Left colon (tissue), 2 donors: Measurements from ENCODE around the gene CCNJL. TPM values are rescaled to one million over a fixed set of nuclear protein-coding genes. Genes with fewer than 3 reads are reported as not detected.
"Not testable (repeated sequence)": the region's sequence is repeated elsewhere in the genome, so short reads cannot be mapped to it uniquely, and the experiment has no call there.

ENCODE experiments used
- ATAC-seq: fragments of 200-7000 bp; cut with Tn5 transposase; one replicate; pipeline ENCODE4 v1.9.1; 2020; ENCODE audit warnings: mild to moderate bottlenecking, moderate library complexity
- DNase-seq, 2 donors: peaks; one replicate each; pipeline ENCODE4 v3.0.0-alpha.2; 2020
- intact Hi-C, 2 donors: fragments of 100-400 bp; cut with DNase I in 1 of 2; cut with micrococcal nuclease in 1 of 2; formaldehyde crosslinking; loops; one replicate each; pipeline versions ENCODE4 v1.11.2 to v1.14.0; 2022; cut with DNase I, micrococcal nuclease
- total RNA-seq, 2 donors: library from RNA; stranded (reverse); fragmentation: NEBNext Ultra II Directional; extraction: Animal tissue kit (Norgen Biotek cat#: 25700); gene quantifications; one replicate each; pipeline ENCODE4 v1.2.1, GENCODE V29; 2021
- donor health status: DM: no; HTN: no; CAD: no.
- donor health status: DM: yes; HTN: yes; CAD: no.

Gene CCNJL
- total RNA-seq, 2 donors from 2014 or later = 19.0 to 27.7 TPM

GRCh38 chr5:160271396-160271795 lies 41.0 kb downstream of the CCNJL start:
- peak; percentile 82 for ATAC-seq
- intact Hi-C loops = no loop called here
- DNase-seq = peak; percentile 72 to 77

GRCh38 chr5:160270704-160271103 lies 41.7 kb downstream of the CCNJL start:
- intact Hi-C loops = no loop called here
- no peak for ATAC-seq
- DNase-seq = no peak

GRCh38 chr5:160269017-160269416 lies 43.3 kb downstream of the CCNJL start:
- intact Hi-C loops = no loop called here
- DNase-seq (peak; percentile 72), ATAC-seq (peak; percentile 11)

- intact Hi-C loops = no loop called here
- ATAC-seq (no peak), DNase-seq (no peak)
Observed at GRCh38 chr5:160268121-160268520, 44.2 kb downstream of the CCNJL start.

- DNase-seq = no peak
- intact Hi-C loops = no loop called here
- ATAC-seq = no peak
Observed at GRCh38 chr5:160266752-160267345, 45.5 kb downstream of the CCNJL start.

GRCh38 chr5:160266044-160266443 lies 46.3 kb downstream of the CCNJL start:
- no peak for ATAC-seq
- intact Hi-C loops = no loop called here
- no peak for DNase-seq

- ATAC-seq (no peak), DNase-seq (no peak)
- intact Hi-C loops = no loop called here
Observed at GRCh38 chr5:160263326-160263855, 49.0 kb downstream of the CCNJL start.

GRCh38 chr5:160262151-160263074 lies 50.0 kb downstream of the CCNJL start:
- DNase-seq (peak; percentile 63 to 79), ATAC-seq (peak; percentile 76)
- intact Hi-C loops = no loop called here

GRCh38 chr5:160260881-160261815 lies 51.2 kb downstream of the CCNJL start:
- ATAC-seq = peak; percentile 87
- peak; percentile 71 to 78 for DNase-seq
- intact Hi-C loops = no loop called here

GRCh38 chr5:160260006-160260775 lies 52.2 kb downstream of the CCNJL start:
- ATAC-seq (no peak), DNase-seq (no peak)
- intact Hi-C loops = no loop called here

- no peak for DNase-seq
- intact Hi-C loops = no loop called here
- ATAC-seq = no peak
Observed at GRCh38 chr5:160259341-160259740, 53.0 kb downstream of the CCNJL start.

GRCh38 chr5:160254706-160255105 lies 57.7 kb downstream of the CCNJL start:
- no peak for ATAC-seq
- intact Hi-C loops = no loop called here
- no peak for DNase-seq

- intact Hi-C loops = no loop called here
- ATAC-seq = no peak
- DNase-seq = no peak
Observed at GRCh38 chr5:160253441-160253840, 58.9 kb downstream of the CCNJL start.

- ATAC-seq = no peak
- intact Hi-C loops = no loop called here
- no peak for DNase-seq
Observed at GRCh38 chr5:160252916-160253315, 59.4 kb downstream of the CCNJL start.

GRCh38 chr5:160251406-160252155 lies 60.8 kb downstream of the CCNJL start:
- intact Hi-C loops = no loop called here
- no peak for ATAC-seq
- DNase-seq = no peak

GRCh38 chr5:160250826-160251225 lies 61.5 kb downstream of the CCNJL start:
- DNase-seq = no peak
- intact Hi-C loops = no loop called here
- ATAC-seq = peak; percentile 78

GRCh38 chr5:160250226-160250625 lies 62.1 kb downstream of the CCNJL start:
- intact Hi-C loops = no loop called here
- DNase-seq (no peak), ATAC-seq (peak; percentile 21)

GRCh38 chr5:160249570-160249969 lies 62.8 kb downstream of the CCNJL start:
- ATAC-seq, DNase-seq, intact Hi-C loops: not testable (repeated sequence)
